ENCODE results near the gene PRDM10. TPM values are rescaled to one million over a fixed set of nuclear protein-coding genes. Genes with fewer than 3 reads are reported as not detected.
A peak's percentile ranks its signal among the peaks of the same experiment; 100 is the strongest.

PRDM10 gene
- total RNA-seq, 1 experiment from 2014 or later = 7.7 TPM

DNA sequence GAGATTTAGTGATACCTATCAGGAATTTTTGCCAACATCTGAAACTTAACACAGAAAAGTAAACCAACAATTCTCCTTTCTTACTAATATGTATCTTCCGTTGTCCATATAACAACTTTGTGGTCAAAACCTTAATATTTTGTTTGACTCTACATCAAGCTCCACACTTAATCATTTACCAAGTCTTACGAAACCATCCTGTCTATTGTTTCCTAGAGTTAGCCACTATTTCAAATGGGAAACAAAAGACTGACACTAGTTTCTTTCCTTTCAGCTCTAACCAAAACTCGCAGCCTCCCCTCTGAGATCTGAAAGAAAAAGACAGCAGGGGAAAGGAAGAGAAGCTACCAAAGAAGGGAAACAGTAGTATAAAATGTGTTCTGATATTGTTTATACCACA lies 26.5 kb upstream of the PRDM10 start:
- no peaks in the 10 kb centered on the region for H3K79me1 ChIP-seq (ENCODE audit: insufficient read depth, low read depth, low read length, poor library complexity, severe bottlenecking)
- no peak overlapping the region for H2BK20ac ChIP-seq (ENCODE audit: low read depth, low read length, poor library complexity, severe bottlenecking)
- H4K20me1 ChIP-seq (ENCODE audit: control insufficient read depth, insufficient read depth, insufficient read length) = no peaks in the 10 kb centered on the region
- no peak overlapping the region for H3K18ac ChIP-seq (ENCODE audit: insufficient read length, low read depth, low read length)
- H3K23ac ChIP-seq (ENCODE audit: insufficient read length, low read depth, low read length) = no peak overlapping the region
- H3K4ac ChIP-seq (ENCODE audit: low read depth, low read length) = no peak overlapping the region
- Mint-ChIP-seq H3K27ac (peak overlapping the region in 1 of 3 experiments; percentile 62; a peak in 1 of 7 replicates), H3K27me3 (ENCODE audit: low read depth) (no peaks in the 10 kb centered on the region), H3K36me3 (ENCODE audit: insufficient read depth in 1 of 3, low read depth in 3 of 3) (no peaks in the 10 kb centered on the region), H3K4me3 (no peak overlapping the region), H3K4me1 (peaks cover 17 to 20% of the 10 kb centered on the region in 2 experiments), H3K9me3 (no peaks in the 10 kb centered on the region)
- no peak overlapping the region for H2BK12ac ChIP-seq (ENCODE audit: insufficient read length, low read depth, low read length)
- WGBS (ENCODE audit: extremely low coverage, insufficient read length, low lambda C conversion rate) = no CpG with 5 or more reads among the region's 3 CpGs
- no peaks in the 10 kb centered on the region for H3K4me1 ChIP-seq (ENCODE audit: insufficient read depth, low read length)
- no peak for TF ChIP-seq CTCF (conservative IDR thresholded peaks at IDR 0.05)
- H3K9ac ChIP-seq (ENCODE audit: extremely low read depth, insufficient read length, low read length) = no peak overlapping the region
- no peaks in the 10 kb centered on the region for H3K27me3 ChIP-seq (ENCODE audit: insufficient read depth, low read length)
- DNase-seq = no peak
- no peak overlapping the region for H4K91ac ChIP-seq (ENCODE audit: insufficient read length, low read depth, low read length)
- no peak overlapping the region for H3K14ac ChIP-seq (ENCODE audit: insufficient read depth, low read length)
- H3K79me2 ChIP-seq (ENCODE audit: insufficient read depth, low read length) = no peaks in the 10 kb centered on the region
- H2AK5ac ChIP-seq (ENCODE audit: insufficient read length, low read length) = no peak overlapping the region
- H3K27ac ChIP-seq (ENCODE audit: insufficient read length, low read depth, low read length) = no peak overlapping the region
- no peak overlapping the region for H2BK5ac ChIP-seq (ENCODE audit: insufficient read length, low read length)
- no peak overlapping the region for H3K4me2 ChIP-seq (ENCODE audit: insufficient read depth, insufficient read length, low read length)
- no peaks in the 10 kb centered on the region for H3K9me3 ChIP-seq (ENCODE audit: control insufficient read depth, low read depth, low read length)
- H3T11ph ChIP-seq (ENCODE audit: low read length) = no peak overlapping the region
- H2AFZ ChIP-seq (ENCODE audit: low read length) = no peak overlapping the region
- H2BK120ac ChIP-seq (ENCODE audit: low read depth, low read length, poor library complexity, severe bottlenecking) = no peak overlapping the region
- no peak overlapping the region for H2BK15ac ChIP-seq (ENCODE audit: low read depth, low read length)
- no peaks in the 10 kb centered on the region for H3K23me2 ChIP-seq (ENCODE audit: insufficient read length, low read depth, low read length, poor library complexity, severe bottlenecking)
- H4K5ac ChIP-seq (ENCODE audit: insufficient read length, low read depth, low read length) = no peak overlapping the region
- no peak overlapping the region for H4K8ac ChIP-seq (replicated peaks; ENCODE audit: insufficient read length, low read depth, low read length)
- H3K56ac ChIP-seq (ENCODE audit: insufficient read length, low read depth, low read length) = no peak overlapping the region

Data from H9 (cell line).